GM18505 (cell line): Measurements from ENCODE around the gene RBM34.
A peak's percentile ranks its signal among the peaks of the same experiment; 100 is the strongest.
"Not testable (repeated sequence)": the region's sequence is repeated elsewhere in the genome, so short reads cannot be mapped to it uniquely, and the experiment has no call there.

ENCODE experiments used
- ATAC-seq: cut with Tn5 transposase; IDR thresholded peaks from one replicate; pipeline ENCODE4 v1.9.1; 2021; ENCODE audit not compliant: unreplicated experiment
- POLR2A ChIP-seq: IDR thresholded peaks from 4 replicates; pipeline ENCODE4 v1.6.1; 2011; ENCODE audit warnings: borderline replicate concordance; ENCODE audit not compliant: insufficient read depth, insufficient read length; ENCODE audit errors: extremely low read depth

RBM34 gene

DNA sequence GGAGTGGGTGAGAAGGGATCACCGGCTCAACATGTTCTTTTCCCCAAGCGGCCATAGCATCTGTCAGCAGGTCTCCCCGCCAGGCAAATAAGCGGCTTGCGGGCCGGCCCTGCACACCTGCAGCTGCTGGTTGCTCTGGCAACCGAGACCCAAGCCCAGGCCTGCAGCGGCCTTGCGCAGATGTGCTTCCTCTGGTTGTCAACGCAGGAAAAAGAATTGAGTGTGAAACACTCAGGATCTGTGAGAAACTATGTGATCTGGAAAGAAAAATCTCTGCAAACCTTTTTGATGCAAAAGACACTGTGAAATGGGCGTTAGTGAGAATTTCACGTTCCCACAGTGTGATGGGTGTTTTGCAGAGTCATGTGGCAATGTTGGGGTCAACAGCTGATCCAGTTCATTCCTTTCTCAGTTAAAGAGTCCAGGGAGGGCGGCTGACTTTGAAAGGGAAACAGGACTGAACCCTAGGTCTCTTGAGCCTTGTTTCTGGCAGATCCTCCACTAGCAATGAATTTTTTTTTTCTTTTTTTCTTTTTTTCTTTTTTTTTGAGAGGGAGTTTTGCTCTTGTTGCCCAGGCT lies 60.8 kb downstream of the RBM34 start:
- TF ChIP-seq POLR2A = no peak
- ATAC-seq = no peak

DNA sequence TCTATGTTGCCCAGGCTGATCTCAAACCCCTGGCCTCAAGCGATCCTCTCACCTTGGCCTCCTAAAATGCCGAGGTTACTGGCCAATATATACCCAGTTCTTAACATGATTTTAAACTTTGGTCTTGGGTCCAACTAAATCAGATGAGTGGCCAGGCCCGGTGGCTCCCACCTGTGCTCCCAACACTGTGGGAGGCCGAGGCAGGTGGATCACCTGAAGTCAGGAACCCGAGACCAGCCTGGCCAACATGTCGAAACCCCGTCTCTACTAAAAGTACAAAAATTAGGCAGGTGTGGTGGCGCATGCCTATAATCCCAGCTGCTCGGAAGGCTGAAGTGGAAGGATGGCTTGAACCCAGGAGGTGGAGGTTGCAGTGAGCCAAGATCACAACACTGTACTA lies 62.1 kb downstream of the RBM34 start:
- TF ChIP-seq POLR2A = no peak
- ATAC-seq = no peak

- ATAC-seq = no peak
- TF ChIP-seq POLR2A = no peak
Observed at GRCh38 chr1:235098547-235098946, 62.5 kb downstream of the RBM34 start.

- not testable (repeated sequence) for ATAC-seq
Observed at GRCh38 chr1:235097501-235097900, 63.5 kb downstream of the RBM34 start.

GRCh38 chr1:235095938-235096562 lies 65.0 kb downstream of the RBM34 start:
- no peak for TF ChIP-seq POLR2A
- no peak for ATAC-seq

DNA sequence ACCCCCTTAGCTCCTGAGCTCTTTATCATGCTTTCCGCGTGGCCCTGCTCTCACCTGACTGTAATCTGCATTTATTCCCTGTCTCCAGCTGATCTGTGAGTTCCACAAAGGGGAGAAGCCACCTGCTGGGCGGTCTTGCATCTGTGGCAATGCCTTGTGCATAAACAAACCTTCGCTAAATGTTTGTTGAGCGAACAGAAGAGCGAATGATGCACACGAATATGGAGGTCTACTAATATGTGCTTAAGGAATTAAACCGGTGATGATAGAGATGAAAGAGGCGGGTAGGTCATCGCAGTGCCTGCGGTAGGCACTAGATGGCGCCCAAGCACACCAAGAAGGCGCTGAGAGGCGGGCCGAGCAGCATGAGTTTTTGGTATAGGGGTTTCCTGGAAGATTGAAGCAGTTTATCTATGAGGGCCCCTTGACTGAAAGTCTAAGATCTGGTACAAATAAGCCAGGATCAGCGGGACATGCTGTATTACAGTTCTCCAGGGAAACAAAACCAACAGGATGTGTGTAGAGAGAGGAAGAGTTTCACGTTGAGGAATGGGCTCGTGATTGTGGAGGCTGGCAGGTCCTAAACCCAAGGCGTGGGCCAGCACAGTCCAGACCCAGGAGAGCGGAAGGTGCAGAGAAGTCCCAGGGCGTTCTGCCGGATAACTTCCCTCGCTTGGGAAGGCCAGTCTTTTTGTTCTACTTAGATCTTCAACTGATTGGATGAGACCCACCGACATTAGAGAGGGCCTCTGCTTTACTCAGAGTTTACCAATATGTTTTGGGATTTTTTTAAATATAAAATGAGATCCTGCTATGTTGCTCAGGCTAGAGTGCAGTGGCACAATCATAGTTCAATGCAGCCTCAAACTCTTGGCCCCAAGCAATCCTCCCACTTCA lies 67.1 kb downstream of the RBM34 start:
- TF ChIP-seq POLR2A = no peak
- peak; percentile 70 for ATAC-seq

GRCh38 chr1:235093013-235093695 lies 67.9 kb downstream of the RBM34 start:
- ATAC-seq = no peak
- TF ChIP-seq POLR2A = no peak

GRCh38 chr1:235092415-235092814 lies 68.6 kb downstream of the RBM34 start:
- not testable (repeated sequence) for ATAC-seq

GRCh38 chr1:235092045-235092406 lies 69.0 kb downstream of the RBM34 start:
- ATAC-seq = not testable (repeated sequence)

- ATAC-seq = not testable (repeated sequence)
Observed at GRCh38 chr1:235091319-235092044, 69.6 kb downstream of the RBM34 start.

- no peak for TF ChIP-seq POLR2A
- ATAC-seq = no peak
Observed at GRCh38 chr1:235090406-235091069, 70.5 kb downstream of the RBM34 start.

- no peak for TF ChIP-seq POLR2A
- no peak for ATAC-seq
Observed at GRCh38 chr1:235088907-235089306, 72.1 kb downstream of the RBM34 start.

DNA sequence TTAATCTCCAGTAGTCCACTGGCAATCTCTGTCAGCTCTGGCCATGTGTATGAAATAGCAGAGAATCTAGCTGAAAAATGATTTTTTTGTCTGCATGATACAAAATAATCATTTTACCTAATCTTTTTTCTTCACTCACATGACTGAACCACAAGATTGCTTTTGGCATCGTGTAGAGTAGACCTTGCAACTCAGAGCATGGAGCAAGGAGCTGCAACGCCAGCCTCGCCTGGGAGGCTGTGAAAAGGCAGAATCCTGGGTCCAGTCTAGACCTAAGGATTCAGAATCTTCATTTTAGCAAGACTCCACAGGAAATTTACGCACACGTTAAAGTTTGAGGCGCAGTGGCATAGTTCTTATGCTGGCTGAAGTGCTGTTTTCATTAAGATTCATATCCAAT lies 72.6 kb downstream of the RBM34 start:
- no peak for ATAC-seq
- no peak for TF ChIP-seq POLR2A
